Natural killer cell (primary cell): Measurements from ENCODE around the gene FHIP1B. TPM values are rescaled to one million over a fixed set of nuclear protein-coding genes. Genes with fewer than 3 reads are reported as not detected.

Source experiments
- ATAC-seq, 3 donors: fragments of 150-1000 bp in 2 of 3; fragments of 200-7000 bp in 1 of 3; cut with Tn5 transposase; 1 replicate in 1 of 3; 2 replicates in 2 of 3; pipeline ENCODE4 v1.10.0; 2021; ENCODE audit warnings: mild to moderate bottlenecking in 2 of 3, moderate library complexity in 2 of 3
- DNase-seq, 2 donors: peaks; one replicate each; pipeline versions ENCODE4 v3.0.0 to v3.0.0-alpha.2; 2013 to 2021; ENCODE audit warnings: mixed read lengths in 1 of 2
- H3K27ac ChIP-seq: one replicate; pipeline ENCODE4 v1.5.1; 2013; ENCODE audit warnings: mild to moderate bottlenecking, low read length
- H3K27me3 ChIP-seq: one replicate; pipeline ENCODE4 v1.6.1; 2013; ENCODE audit warnings: low read length; ENCODE audit not compliant: control insufficient read depth, insufficient read depth
- H3K36me3 ChIP-seq: one replicate; pipeline ENCODE4 v1.6.1; 2013; ENCODE audit warnings: low read length; ENCODE audit not compliant: control insufficient read depth, insufficient read depth
- H3K4me1 ChIP-seq: one replicate; pipeline ENCODE4 v1.6.1; 2013; ENCODE audit warnings: low read length; ENCODE audit not compliant: control insufficient read depth, insufficient read depth
- H3K4me3 ChIP-seq: one replicate; pipeline ENCODE4 v1.5.1; 2013; ENCODE audit warnings: low read length
- H3K9me3 ChIP-seq: one replicate; pipeline ENCODE4 v1.6.1; 2013; ENCODE audit warnings: low read length; ENCODE audit not compliant: control insufficient read depth, insufficient read depth
- H3K27ac Mint-ChIP-seq, 2 donors: one replicate each; pipeline ENCODE4 v1.8.0; 2022; ENCODE audit warnings: mild to moderate bottlenecking in 2 of 2, mixed read lengths in 2 of 2, moderate library complexity in 1 of 2
- H3K27me3 Mint-ChIP-seq, 2 donors: one replicate each; pipeline ENCODE4 v1.8.0; 2022; ENCODE audit warnings: low read depth in 2 of 2, mixed read lengths in 2 of 2
- H3K36me3 Mint-ChIP-seq: one replicate; pipeline ENCODE4 v1.8.0; 2022; ENCODE audit warnings: mixed read lengths
- H3K4me1 Mint-ChIP-seq, 2 donors: one replicate each; pipeline ENCODE4 v1.8.0; 2022; ENCODE audit warnings: mixed read lengths in 2 of 2
- H3K4me3 Mint-ChIP-seq: one replicate; pipeline ENCODE4 v1.8.0; 2022; ENCODE audit warnings: mild to moderate bottlenecking, moderate library complexity, mixed read lengths
- H3K9me3 Mint-ChIP-seq, 2 donors: one replicate each; pipeline ENCODE4 v1.8.0; 2022; ENCODE audit warnings: mixed read lengths in 2 of 2
- WGBS: methylation state at CpG from one replicate; pipeline ENCODE4 v1.1.7; 2013; ENCODE audit warnings: missing lambda C conversion rate; ENCODE audit not compliant: insufficient coverage; 5-methylcytosine and 5-hydroxymethylcytosine counted together
- intact Hi-C: fragments of 100-400 bp; cut with micrococcal nuclease; formaldehyde crosslinking; loops from one replicate; pipeline ENCODE4 v1.14.2; 2022
- total RNA-seq, 4 donors: library from RNA; stranded (reverse); fragments of 120-200 nt in 1 of 4; gene quantifications; one replicate each; pipeline versions ENCODE4 v1.2.3 to v1.2.4, GENCODE V29; 2013 to 2022
- TF ChIP-seq, protein P1 (sequence below): fragments of 200-600 bp; IDR thresholded peaks from one replicate; pipeline ENCODE4 v1.8.0; 2022; ENCODE audit warnings: antibody characterized with exemption

Gene FHIP1B
- total RNA-seq, 3 donors from 2014 or later (not counting 1 experiment from before 2014, with no cell fraction given): 50.6 to 76.9 (median 58.4) TPM

DNA sequence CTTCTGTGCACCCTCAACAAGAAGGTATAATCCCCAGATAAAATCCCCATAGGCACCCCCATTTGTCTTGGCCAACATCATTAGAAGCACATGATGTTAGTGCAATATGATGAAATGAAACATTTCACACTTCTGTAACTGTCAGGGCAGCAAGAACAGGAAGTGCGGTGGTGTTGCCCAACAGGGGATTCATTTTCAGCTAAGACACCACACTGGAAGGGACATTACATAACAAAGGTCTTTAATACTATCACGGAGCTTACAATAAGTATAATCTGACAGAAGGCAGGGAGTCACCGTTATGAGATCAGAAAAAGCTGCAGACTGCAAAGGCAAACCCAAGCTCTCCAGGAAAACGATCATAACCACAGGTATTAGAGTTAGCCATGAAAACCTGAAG, 33.5 kb downstream of the FHIP1B start:
- Mint-ChIP-seq H3K27me3 (no peaks in the 10 kb centered on the region), H3K4me1 (peaks cover 91 to 94% of the 10 kb centered on the region in 2 donors), H3K9me3 (peaks cover 0 to 3% of the 10 kb centered on the region in 2 donors), H3K36me3 (no peaks in the 10 kb centered on the region), H3K4me3 (peak overlapping the region; percentile 84), H3K27ac (peak overlapping the region; percentile 89 to 90)
- no peaks in the 10 kb centered on the region for H3K27me3 ChIP-seq
- ATAC-seq (peak; percentile 50 to 80 (median 74)), DNase-seq (peak; percentile 60 to 61)
- H3K27ac ChIP-seq: peak overlapping the region; percentile 82
- peaks cover 4% of the 10 kb centered on the region for H3K36me3 ChIP-seq
- peaks cover 66% of the 10 kb centered on the region for H3K4me1 ChIP-seq
- TF ChIP-seq, protein P1, sequence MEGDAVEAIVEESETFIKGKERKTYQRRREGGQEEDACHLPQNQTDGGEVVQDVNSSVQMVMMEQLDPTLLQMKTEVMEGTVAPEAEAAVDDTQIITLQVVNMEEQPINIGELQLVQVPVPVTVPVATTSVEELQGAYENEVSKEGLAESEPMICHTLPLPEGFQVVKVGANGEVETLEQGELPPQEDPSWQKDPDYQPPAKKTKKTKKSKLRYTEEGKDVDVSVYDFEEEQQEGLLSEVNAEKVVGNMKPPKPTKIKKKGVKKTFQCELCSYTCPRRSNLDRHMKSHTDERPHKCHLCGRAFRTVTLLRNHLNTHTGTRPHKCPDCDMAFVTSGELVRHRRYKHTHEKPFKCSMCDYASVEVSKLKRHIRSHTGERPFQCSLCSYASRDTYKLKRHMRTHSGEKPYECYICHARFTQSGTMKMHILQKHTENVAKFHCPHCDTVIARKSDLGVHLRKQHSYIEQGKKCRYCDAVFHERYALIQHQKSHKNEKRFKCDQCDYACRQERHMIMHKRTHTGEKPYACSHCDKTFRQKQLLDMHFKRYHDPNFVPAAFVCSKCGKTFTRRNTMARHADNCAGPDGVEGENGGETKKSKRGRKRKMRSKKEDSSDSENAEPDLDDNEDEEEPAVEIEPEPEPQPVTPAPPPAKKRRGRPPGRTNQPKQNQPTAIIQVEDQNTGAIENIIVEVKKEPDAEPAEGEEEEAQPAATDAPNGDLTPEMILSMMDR: no peak
- 44% methylated on average over 4 of the region's 4 CpGs for WGBS
- intact Hi-C loops: loop anchor here (1.0 to 5.0 kb wide), 3 partner anchors 27 to 281 kb away; partner anchors contain the start of genes ARFIP2, FHIP1B and TIMM10B
- H3K4me3 ChIP-seq: no peak overlapping the region
- no peaks in the 10 kb centered on the region for H3K9me3 ChIP-seq

DNA sequence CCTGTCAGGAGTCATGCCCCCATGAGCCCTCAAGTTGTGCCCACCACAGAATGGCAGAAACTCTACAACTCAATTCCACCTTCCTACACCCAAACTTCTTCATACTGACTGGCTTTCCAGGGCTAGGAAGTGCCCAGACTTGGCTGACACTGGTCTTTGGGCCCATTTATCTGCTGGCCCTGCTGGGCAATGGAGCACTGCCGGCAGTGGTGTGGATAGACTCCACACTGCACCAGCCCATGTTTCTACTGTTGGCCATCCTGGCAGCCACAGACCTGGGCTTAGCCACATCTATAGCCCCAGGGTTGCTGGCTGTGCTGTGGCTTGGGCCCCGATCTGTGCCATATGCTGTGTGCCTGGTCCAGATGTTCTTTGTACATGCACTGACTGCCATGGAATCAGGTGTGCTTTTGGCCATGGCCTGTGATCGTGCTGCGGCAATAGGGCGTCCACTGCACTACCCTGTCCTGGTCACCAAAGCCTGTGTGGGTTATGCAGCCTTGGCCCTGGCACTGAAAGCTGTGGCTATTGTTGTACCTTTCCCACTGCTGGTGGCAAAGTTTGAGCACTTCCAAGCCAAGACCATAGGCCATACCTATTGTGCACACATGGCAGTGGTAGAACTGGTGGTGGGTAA, 35.1 kb downstream of the FHIP1B start, which contains the start of gene OR52W1:
OR52W1 (plus strand) TSS at position 51 of the 637 bp plus-strand sequence; CDS start at position 51, 0 bp downstream.
- H3K4me3 Mint-ChIP-seq: peak within 1 kb of the TSS; percentile 23
- no peaks in the 10 kb centered on the region for H3K27me3 Mint-ChIP-seq
- Histone ChIP-seq H3K4me3 (no peak within 1 kb of the TSS), H3K36me3 (no peaks in the 10 kb centered on the region), H3K27ac (no peak within 1 kb of the TSS), H3K4me1 (peaks cover 62% of the 10 kb centered on the region), H3K27me3 (no peaks in the 10 kb centered on the region), H3K9me3 (no peaks in the 10 kb centered on the region)
- TF ChIP-seq, protein P1: no peak
- H3K4me1 Mint-ChIP-seq: peaks cover 82 to 86% of the 10 kb centered on the region in 2 donors
- intact Hi-C loops: no loop called here
- 97% methylated on average over 5 of the region's 5 CpGs for WGBS
- peaks cover 0 to 3% of the 10 kb centered on the region in 2 donors for H3K9me3 Mint-ChIP-seq
- ATAC-seq: no peak
- H3K27ac Mint-ChIP-seq: peak within 1 kb of the TSS; percentile 89 to 90
- H3K36me3 Mint-ChIP-seq: no peaks in the 10 kb centered on the region
- DNase-seq: no peak

DNA sequence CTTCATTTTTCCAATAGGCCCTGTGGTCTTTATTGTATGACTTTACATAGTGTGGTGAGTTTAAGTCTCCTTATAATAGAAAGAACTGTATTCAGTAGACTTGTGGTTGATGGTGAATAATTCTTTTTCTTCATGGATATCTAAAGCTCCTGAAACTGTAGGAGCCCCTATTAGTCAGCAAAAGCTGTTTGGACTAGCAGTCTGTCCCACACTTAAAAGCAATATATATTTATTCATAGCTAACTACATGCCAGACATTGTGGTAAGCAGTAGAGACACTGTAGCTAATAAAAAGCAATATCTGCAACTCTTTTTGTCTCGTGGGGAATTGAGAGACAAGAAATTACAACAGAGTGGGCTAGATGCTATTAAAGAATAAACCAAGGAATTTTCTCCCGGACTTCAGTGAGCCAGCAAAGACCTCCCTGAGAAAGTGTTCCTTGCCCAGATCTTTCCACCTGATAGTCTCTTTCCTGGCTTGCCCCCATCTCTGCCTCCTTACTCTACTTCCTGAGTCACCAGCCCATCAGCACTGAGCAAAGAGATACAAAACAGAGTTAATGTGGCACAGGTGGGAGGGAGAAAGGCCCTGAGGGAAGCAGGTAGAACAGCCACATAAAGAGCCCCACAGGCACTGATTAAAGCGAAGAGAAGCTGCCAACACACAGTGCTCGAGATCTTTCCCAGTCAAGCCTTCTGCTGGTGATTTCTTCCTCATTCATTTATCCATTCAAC, 36.8 kb downstream of the FHIP1B start:
- Mint-ChIP-seq H3K4me1 (peaks cover 66 to 74% of the 10 kb centered on the region in 2 donors), H3K27ac (peak overlapping the region; percentile 86 to 90), H3K27me3 (no peaks in the 10 kb centered on the region), H3K9me3 (no peaks in the 10 kb centered on the region), H3K36me3 (no peaks in the 10 kb centered on the region), H3K4me3 (peak overlapping the region; percentile 62)
- DNase-seq (no peak), ATAC-seq (no peak)
- Histone ChIP-seq H3K27me3 (no peaks in the 10 kb centered on the region), H3K36me3 (no peaks in the 10 kb centered on the region), H3K9me3 (no peaks in the 10 kb centered on the region), H3K27ac (no peak overlapping the region), H3K4me1 (peaks cover 49% of the 10 kb centered on the region), H3K4me3 (no peak overlapping the region)
- 87% methylated on average over 4 of the region's 4 CpGs for WGBS
- intact Hi-C loops: no loop called here
- TF ChIP-seq, protein P1: no peak
